HFF-Myc (cell line): ENCODE measurements around the gene KDELR1.

Experiments
- DNase-seq: peaks from one replicate; pipeline ENCODE4 v3.0.0-alpha.2; 2011; ENCODE audit warnings: low read depth; ENCODE audit errors: extremely low read depth
- H3K4me3 ChIP-seq: replicated peaks from 2 replicates; pipeline ENCODE4 v1.5.1; 2011; ENCODE audit warnings: low read depth, mild to moderate bottlenecking, control low read depth, low read length
- TF ChIP-seq, protein P1 (sequence below): IDR thresholded peaks from 2 replicates; pipeline ENCODE4 v1.5.1; 2012; ENCODE audit warnings: mild to moderate bottlenecking, low read depth, low read length, control low read depth; ENCODE audit errors: missing control alignments

Gene KDELR1

DNA sequence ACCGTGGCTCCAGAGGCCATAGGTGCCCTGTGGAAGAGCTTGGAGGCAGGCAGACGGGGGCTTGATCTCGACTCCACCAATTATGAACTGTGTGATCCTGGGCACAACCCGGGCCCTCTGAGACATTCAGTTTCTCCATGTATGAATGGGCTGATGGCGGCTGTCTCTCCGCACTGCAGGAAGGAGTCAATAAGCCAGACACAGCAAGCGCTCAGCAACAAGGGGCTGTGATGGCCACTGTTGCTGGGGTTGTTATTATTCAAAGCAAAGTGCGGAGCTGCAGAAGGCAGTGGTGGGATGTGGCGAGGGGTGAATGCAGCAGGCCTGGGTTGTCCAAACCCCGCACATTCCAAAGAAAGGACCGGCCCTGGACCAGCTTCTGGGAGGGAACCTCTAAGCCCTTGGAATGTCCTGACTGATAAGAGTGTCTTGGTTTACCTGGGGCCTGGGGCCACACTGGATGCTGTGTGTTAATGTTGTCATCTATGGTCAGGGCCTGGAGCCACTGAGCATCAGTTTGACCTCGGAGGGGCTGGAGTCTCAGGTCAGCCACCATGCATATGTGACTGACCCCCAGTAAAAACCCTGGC is 35.9 kb downstream of the KDELR1 start:
- H3K4me3 ChIP-seq = no peak overlapping the region
- DNase-seq = no peak
- TF ChIP-seq, protein P1, sequence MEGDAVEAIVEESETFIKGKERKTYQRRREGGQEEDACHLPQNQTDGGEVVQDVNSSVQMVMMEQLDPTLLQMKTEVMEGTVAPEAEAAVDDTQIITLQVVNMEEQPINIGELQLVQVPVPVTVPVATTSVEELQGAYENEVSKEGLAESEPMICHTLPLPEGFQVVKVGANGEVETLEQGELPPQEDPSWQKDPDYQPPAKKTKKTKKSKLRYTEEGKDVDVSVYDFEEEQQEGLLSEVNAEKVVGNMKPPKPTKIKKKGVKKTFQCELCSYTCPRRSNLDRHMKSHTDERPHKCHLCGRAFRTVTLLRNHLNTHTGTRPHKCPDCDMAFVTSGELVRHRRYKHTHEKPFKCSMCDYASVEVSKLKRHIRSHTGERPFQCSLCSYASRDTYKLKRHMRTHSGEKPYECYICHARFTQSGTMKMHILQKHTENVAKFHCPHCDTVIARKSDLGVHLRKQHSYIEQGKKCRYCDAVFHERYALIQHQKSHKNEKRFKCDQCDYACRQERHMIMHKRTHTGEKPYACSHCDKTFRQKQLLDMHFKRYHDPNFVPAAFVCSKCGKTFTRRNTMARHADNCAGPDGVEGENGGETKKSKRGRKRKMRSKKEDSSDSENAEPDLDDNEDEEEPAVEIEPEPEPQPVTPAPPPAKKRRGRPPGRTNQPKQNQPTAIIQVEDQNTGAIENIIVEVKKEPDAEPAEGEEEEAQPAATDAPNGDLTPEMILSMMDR = no peak

DNA sequence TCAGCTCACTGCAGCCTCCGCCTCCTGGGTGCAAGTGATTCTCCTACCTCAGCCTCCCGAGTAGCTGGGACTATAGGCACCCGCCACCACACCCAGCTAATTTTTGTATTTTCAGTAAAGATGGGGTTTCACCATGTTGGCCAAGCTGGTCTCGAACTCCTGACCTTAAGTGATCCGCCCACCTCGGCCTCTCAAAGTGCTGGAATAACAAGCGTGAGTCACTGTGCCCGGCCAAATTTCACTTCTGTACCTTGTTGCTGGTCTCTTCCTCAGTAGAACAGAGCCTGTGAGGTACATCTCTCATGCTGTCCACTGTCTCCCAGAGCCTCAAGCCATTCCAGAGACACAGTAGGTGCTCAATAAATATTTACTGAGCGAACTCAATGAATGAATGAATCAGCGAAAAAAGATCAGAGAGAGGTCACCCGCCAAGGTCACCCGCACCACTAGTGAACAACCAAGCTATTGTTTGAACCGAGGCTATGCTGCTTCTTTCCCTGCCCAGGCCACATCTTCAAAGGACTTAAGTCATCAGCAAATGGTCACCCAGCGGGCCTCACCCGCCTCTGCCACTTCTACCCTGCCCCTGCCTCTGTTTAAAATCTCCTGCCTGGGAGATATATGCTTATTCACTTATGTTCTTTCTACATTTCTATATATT is 36.9 kb downstream of the KDELR1 start:
- TF ChIP-seq, protein P1 = no peak
- DNase-seq = no peak
- no peak overlapping the region for H3K4me3 ChIP-seq

DNA sequence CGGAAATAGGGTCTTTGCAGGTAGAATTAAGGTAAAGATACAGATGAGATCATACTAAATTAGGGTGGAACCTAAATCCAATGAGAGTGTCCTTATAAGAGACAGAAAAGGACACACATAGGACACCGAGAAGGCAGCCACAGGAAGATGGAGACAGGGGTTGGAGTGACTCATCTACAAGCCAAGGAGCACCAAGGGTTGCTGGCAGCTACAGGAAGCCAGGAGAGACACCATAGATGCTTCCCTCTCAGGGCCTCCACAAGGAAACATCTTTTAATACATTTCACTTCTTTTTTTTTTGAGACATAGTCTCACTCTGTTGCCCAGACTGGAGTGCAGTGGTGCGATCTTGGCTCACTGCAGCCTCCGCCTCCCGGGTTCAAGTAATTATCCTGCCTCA is 37.7 kb downstream of the KDELR1 start:
- no peak for DNase-seq
- TF ChIP-seq, protein P1 = no peak
- no peak overlapping the region for H3K4me3 ChIP-seq

DNA sequence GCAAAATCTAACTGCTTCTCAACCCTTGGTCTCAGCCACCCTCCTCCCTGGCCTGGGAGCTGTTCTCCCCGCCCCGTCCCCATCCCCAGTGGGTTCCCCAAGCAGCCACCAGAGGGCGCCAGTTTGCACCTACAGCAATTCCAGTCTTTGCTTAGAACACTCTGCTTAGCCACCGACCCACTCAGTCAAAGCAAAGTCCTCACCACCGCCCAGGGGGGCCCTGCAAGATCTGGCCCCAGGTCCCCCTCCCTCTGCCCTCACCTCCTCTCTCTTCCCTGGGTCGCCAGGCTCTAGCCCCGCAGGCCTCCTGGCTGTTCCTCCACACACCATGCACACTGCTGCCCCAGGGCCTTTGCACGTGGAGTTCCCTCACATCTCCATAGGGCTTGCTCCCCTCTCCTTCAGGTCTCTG is 40.0 kb downstream of the KDELR1 start:
- no peak overlapping the region for H3K4me3 ChIP-seq
- no peak for DNase-seq
- TF ChIP-seq, protein P1 = peak; percentile 92

DNA sequence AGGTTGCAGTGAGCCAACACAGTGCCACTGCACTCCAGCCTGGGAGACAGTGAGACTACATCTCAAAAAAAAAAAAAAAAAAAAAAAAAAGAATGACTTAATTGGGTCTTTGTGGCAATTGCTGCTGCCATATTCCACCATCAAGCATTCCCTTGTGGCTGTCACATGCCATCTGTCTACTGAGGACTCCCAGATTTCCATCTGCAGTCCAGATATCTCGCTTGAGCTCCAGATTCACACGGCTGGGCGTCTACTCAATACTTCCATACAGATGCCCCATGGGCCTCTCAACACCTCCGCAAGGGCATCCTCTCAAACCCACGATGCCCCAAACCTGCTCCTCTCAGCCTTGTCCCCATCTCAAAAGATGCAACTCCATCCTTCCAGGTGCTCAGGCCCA is 40.5 kb downstream of the KDELR1 start:
- no peak overlapping the region for H3K4me3 ChIP-seq
- TF ChIP-seq, protein P1 = no peak
- DNase-seq = no peak

DNA sequence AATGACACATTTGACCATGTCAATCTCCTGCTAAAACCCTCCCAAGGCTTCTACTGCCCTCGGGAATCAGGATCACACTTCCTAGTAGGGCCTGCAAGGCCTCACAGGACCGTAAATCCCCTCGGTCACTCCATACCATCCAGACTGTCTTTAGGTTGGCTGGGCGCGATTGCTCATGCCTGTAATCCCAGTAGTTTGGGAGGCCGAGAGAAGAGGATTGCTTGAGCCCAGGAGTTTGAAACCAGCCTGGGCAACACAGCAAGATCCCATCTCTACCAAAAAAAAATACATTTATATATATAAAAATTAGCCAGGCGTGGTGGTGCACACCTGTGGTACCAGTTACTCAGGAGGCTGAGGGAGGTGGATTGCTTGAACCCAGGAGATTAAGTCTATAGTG is 42.6 kb downstream of the KDELR1 start:
- H3K4me3 ChIP-seq = no peak overlapping the region
- DNase-seq = no peak
- TF ChIP-seq, protein P1 = no peak
